ENCODE results near the gene HSD3B2. TPM values are rescaled to one million over a fixed set of nuclear protein-coding genes. Genes with fewer than 3 reads are reported as not detected.

HSD3B2 gene
- total and polyA plus RNA-seq, 2 experiments from 2014 or later = not detected

DNA sequence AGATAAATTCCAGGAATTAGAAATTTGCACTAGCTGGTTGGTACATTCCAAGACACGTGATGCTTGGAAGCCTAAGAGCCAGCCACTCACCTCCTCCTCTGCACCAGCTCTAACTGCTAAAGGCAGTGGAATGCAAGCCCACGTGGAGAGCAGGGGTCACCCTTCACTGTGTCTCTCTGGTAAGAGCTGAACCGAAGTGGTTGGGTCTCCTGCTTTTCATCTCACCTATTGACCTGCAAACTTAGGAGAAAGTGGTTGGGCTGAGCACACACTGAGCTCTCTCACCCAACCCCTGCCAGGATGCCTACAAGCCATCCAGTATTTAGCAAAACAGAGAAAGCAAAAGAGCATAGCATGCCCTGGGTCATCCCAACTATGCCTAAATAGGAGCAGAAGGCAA lies 27.1 kb upstream of the HSD3B2 start:
- peak; percentile 97 for ATAC-seq
- peak; percentile 54 for DNase-seq (ENCODE audit: low spot score)
- Histone ChIP-seq H3K9me2 (ENCODE audit: insufficient read depth) (peaks cover 13% of the 10 kb centered on the region), H4K20me1 (replicated peaks; ENCODE audit: insufficient read depth) (no peaks in the 10 kb centered on the region), H3F3A (replicated peaks; ENCODE audit: low read depth) (no peaks in the 10 kb centered on the region), H2AFZ (peak overlapping the region; percentile 75), H3K4me1 (ENCODE audit: insufficient read depth) (peaks cover 7% of the 10 kb centered on the region), H3K4me2 (peak overlapping the region; percentile 7; the same call in 1 of the 2 replicates), H3K4me3 (no peak overlapping the region), H3K27ac (ENCODE audit: low read depth) (no peak overlapping the region), H3K27me3 (ENCODE audit: insufficient read depth) (no peaks in the 10 kb centered on the region), H3K79me2 (replicated peaks; ENCODE audit: insufficient read depth) (no peaks in the 10 kb centered on the region), H3K36me3 (ENCODE audit: insufficient read depth) (no peaks in the 10 kb centered on the region)
- Mint-ChIP-seq H3K36me3 (ENCODE audit: low read depth) (no peaks in the 10 kb centered on the region), H3K4me3 (no peak overlapping the region), H3K27ac (no peak overlapping the region), H3K4me1 (peaks cover 11% of the 10 kb centered on the region), H3K27me3 (ENCODE audit: insufficient read depth, low read depth, poor library complexity) (peaks cover 2% of the 10 kb centered on the region), H3K9me3 (no peaks in the 10 kb centered on the region)
- TF ChIP-seq REST (IDR thresholded peaks at IDR 0.05; ENCODE audit: unreplicated experiment) (no peak), POLR2AphosphoS5 (IDR thresholded peaks at IDR 0.05; ENCODE audit: low read depth) (no peak), ZNF462 (CRISPR knock-in tag; IDR thresholded peaks at IDR 0.05) (peak; percentile 66), EZH2 (IDR thresholded peaks at IDR 0.05; ENCODE audit: low read depth, unreplicated experiment) (no peak), ETS1 (IDR thresholded peaks at IDR 0.05) (no peak), ZNF331 (CRISPR knock-in tag; IDR thresholded peaks at IDR 0.05; ENCODE audit: low read depth) (no peak), EZH2phosphoT487 (IDR thresholded peaks at IDR 0.05; ENCODE audit: unreplicated experiment) (no peak)
- TF ChIP-seq, protein P1, sequence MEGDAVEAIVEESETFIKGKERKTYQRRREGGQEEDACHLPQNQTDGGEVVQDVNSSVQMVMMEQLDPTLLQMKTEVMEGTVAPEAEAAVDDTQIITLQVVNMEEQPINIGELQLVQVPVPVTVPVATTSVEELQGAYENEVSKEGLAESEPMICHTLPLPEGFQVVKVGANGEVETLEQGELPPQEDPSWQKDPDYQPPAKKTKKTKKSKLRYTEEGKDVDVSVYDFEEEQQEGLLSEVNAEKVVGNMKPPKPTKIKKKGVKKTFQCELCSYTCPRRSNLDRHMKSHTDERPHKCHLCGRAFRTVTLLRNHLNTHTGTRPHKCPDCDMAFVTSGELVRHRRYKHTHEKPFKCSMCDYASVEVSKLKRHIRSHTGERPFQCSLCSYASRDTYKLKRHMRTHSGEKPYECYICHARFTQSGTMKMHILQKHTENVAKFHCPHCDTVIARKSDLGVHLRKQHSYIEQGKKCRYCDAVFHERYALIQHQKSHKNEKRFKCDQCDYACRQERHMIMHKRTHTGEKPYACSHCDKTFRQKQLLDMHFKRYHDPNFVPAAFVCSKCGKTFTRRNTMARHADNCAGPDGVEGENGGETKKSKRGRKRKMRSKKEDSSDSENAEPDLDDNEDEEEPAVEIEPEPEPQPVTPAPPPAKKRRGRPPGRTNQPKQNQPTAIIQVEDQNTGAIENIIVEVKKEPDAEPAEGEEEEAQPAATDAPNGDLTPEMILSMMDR (conservative IDR thresholded peaks at IDR 0.05; ENCODE audit: low read depth in 2 of 2) = no peak
